ENCODE data around the gene POSTN. TPM values are rescaled to one million over a fixed set of nuclear protein-coding genes. Genes with fewer than 3 reads are reported as not detected.

POSTN gene
- total and polyA plus RNA-seq, 2 of the 4 experiments (the other 2 are of a cell fraction), result 32.6 to 44.7 TPM

GRCh38 chr13:37617173-37617572 is 18.6 kb upstream of the POSTN start:
- intact Hi-C loops (cut with micrococcal nuclease), result no loop called here
- Histone ChIP-seq H3K79me1 (ENCODE audit: low read depth in 1 of 2, low read length in 2 of 2) (no peaks in the 10 kb centered on the region), H2BK15ac (ENCODE audit: low read depth, low read length) (0 out of 3 replicates have a peak overlapping the region, but pooled peaks have one; percentile 29), H3K9me3 (ENCODE audit: control insufficient read depth, insufficient read depth, low read length) (no peaks in the 10 kb centered on the region), H3K4me1 (ENCODE audit: control insufficient read depth, insufficient read depth, low read length) (peaks cover 9% of the 10 kb centered on the region), H2AK5ac (ENCODE audit: low read depth, low read length) (no peak overlapping the region), H4K91ac (ENCODE audit: insufficient read depth, low read depth, low read length) (peak overlapping the region; percentile 57; the same call in 1 of the 2 replicates), H2AK9ac (replicated peaks; ENCODE audit: low read depth, low read length, poor library complexity) (no peak overlapping the region), H3K4me3 (ENCODE audit: insufficient read depth, low read depth, low read length) (no peak overlapping the region), H4K20me1 (ENCODE audit: insufficient read depth, low read length) (no peaks in the 10 kb centered on the region), H3K36me3 (ENCODE audit: control insufficient read depth, insufficient read depth, low read length) (no peaks in the 10 kb centered on the region), H2BK20ac (ENCODE audit: low read depth, low read length) (0 out of 2 replicates have a peak overlapping the region, but pooled peaks have one; percentile 48), H2BK120ac (ENCODE audit: low read depth, low read length) (peak overlapping the region; percentile 28; the same call in 1 of the 2 replicates), H3K56ac (ENCODE audit: extremely low read depth, insufficient read depth, low read length) (no peak overlapping the region), H3K14ac (replicated peaks; ENCODE audit: low read depth, low read length) (no peak overlapping the region), H2BK5ac (ENCODE audit: low read depth, low read length, poor library complexity, severe bottlenecking) (peak overlapping the region; percentile 94), H3K18ac (ENCODE audit: low read depth, low read length) (peak overlapping the region; percentile 66; the same call in 1 of the 2 replicates), H2AFZ (replicated peaks; ENCODE audit: low read length, poor library complexity) (no peak overlapping the region), H3K27me3 (ENCODE audit: control insufficient read depth, insufficient read depth, low read length) (no peaks in the 10 kb centered on the region), H3K23ac (ENCODE audit: low read depth, low read length) (no peak overlapping the region), H3K9me1 (ENCODE audit: insufficient read depth, low read length) (no peaks in the 10 kb centered on the region), H3K9ac (ENCODE audit: low read depth, low read length) (no peak overlapping the region), H3K4me2 (ENCODE audit: low read depth, low read length) (peak overlapping the region; percentile 10; the same call in 1 of the 2 replicates), H3K27ac (ENCODE audit: insufficient read depth, low read length) (no peak overlapping the region), H3K4ac (ENCODE audit: low read depth, low read length) (no peak overlapping the region; the same call in 1 of the 2 replicates), H4K5ac (ENCODE audit: low read depth, low read length) (no peak overlapping the region), H4K8ac (ENCODE audit: low read depth in 2 of 2, low read length in 2 of 2) (peak overlapping the region; percentile 45 to 68; a peak in 1 of 4 replicates)
- POLR2A ChIA-PET (ENCODE audit: unreplicated experiment), result interaction anchor here (0.6 kb wide), 1 partner anchor 254 kb away, joined by 5 read pairs; no protein-coding TSS in a partner anchor
- 20% methylated on average over 1 of the region's 1 CpG; no CpG with 5 or more reads in 1 of the 2 experiments for WGBS, 2 experiments (ENCODE audit: extremely low coverage in 2 of 2, insufficient read length in 1 of 2)
- DNase-seq (peak; percentile 80), ATAC-seq (ENCODE audit: low read depth) (peak; percentile 56)
- no TSS peak for BruUV-seq (replicated peaks)
- TF ChIP-seq CTCF (conservative IDR thresholded peaks at IDR 0.05; ENCODE audit: low read depth, low read length), result no peak
- peak; percentile 5; the same call in 1 of the 2 replicates for TF ChIP-seq BHLHE40 (IDR thresholded peaks at IDR 0.05; ENCODE audit: low read depth, low read length)
- dilution Hi-C loops (cut with HindIII; ENCODE audit: low sequenced_read_pairs, unreplicated experiment), result no loop called here
- CTCF ChIA-PET, result no interaction called here
- in situ Hi-C loops (cut with MboI; ENCODE audit: low sequenced_read_pairs), result loop anchor here (25.0 kb wide), 1 partner anchor 780 kb away; no protein-coding TSS in a partner anchor
